Stimulated activated CD8-positive, alpha-beta memory T cell treated with anti-CD3 and anti-CD28 coated beads, Interleukin-15, amount 100 ng/mL, for 4 hours (primary cell): Measurements from ENCODE around the gene TMCO4.

Source experiments
- DNase-seq, 2 donors: peaks; one replicate each; pipeline ENCODE4 v3.0.0-alpha.2; 2020; ENCODE audit warnings: low read depth in 2 of 2

TMCO4 gene

GRCh38 chr1:19687414-19687813 lies 112.3 kb downstream of the TMCO4 start:
- no peak for DNase-seq

GRCh38 chr1:19685994-19686393 lies 113.7 kb downstream of the TMCO4 start:
- no peak for DNase-seq

- DNase-seq = no peak
Measured at GRCh38 chr1:19684677-19685076, 115.0 kb downstream of the TMCO4 start.

GRCh38 chr1:19683351-19683750 lies 116.4 kb downstream of the TMCO4 start:
- DNase-seq = no peak

GRCh38 chr1:19682901-19683300 lies 116.8 kb downstream of the TMCO4 start:
- DNase-seq = no peak

GRCh38 chr1:19682257-19682656 lies 117.5 kb downstream of the TMCO4 start:
- no peak for DNase-seq

GRCh38 chr1:19680644-19681043 lies 119.1 kb downstream of the TMCO4 start:
- no peak for DNase-seq

GRCh38 chr1:19679691-19680090 lies 120.0 kb downstream of the TMCO4 start:
- DNase-seq = no peak

- no peak for DNase-seq
Measured at GRCh38 chr1:19678931-19679453, 120.7 kb downstream of the TMCO4 start.

- no peak for DNase-seq
Measured at GRCh38 chr1:19678493-19678892, 121.2 kb downstream of the TMCO4 start.

GRCh38 chr1:19676438-19676922 lies 123.2 kb downstream of the TMCO4 start:
- DNase-seq = no peak

GRCh38 chr1:19675797-19676196 lies 123.9 kb downstream of the TMCO4 start:
- no peak for DNase-seq

- no peak for DNase-seq
Measured at GRCh38 chr1:19672237-19672636, 127.5 kb downstream of the TMCO4 start.

GRCh38 chr1:19670787-19671186 lies 128.9 kb downstream of the TMCO4 start:
- no peak for DNase-seq

GRCh38 chr1:19668888-19669287 lies 130.8 kb downstream of the TMCO4 start:
- DNase-seq = no peak

- no peak for DNase-seq
Measured at GRCh38 chr1:19665496-19666465, 133.9 kb downstream of the TMCO4 start.

GRCh38 chr1:19665186-19665495 lies 134.6 kb downstream of the TMCO4 start:
- DNase-seq = no peak

- no peak for DNase-seq
Measured at GRCh38 chr1:19664453-19665185, 135.1 kb downstream of the TMCO4 start, which contains the start of gene HTR6. Gene HTR6, plus strand, starts transcription at chr1:19664875. Its CDS starts 879 bp downstream, at chr1:19665754.

- DNase-seq = no peak
Measured at GRCh38 chr1:19662313-19662712, 137.4 kb downstream of the TMCO4 start.

GRCh38 chr1:19661721-19662228 lies 137.9 kb downstream of the TMCO4 start:
- no peak for DNase-seq

- DNase-seq = no peak
Measured at GRCh38 chr1:19658186-19658585, 141.5 kb downstream of the TMCO4 start.

GRCh38 chr1:19657511-19657910 lies 142.2 kb downstream of the TMCO4 start:
- no peak for DNase-seq
